Astrocyte (in vitro differentiated cells and primary cell): ENCODE results near the gene ADRB1. TPM values are rescaled to one million over a fixed set of nuclear protein-coding genes. Genes with fewer than 3 reads are reported as not detected.

Source experiments
- DNase-seq: peaks from one replicate; pipeline ENCODE4 v3.0.0-alpha.2; 2010; ENCODE audit warnings: low read depth
- FAIRE-seq: peaks from 2 replicates; lab custom pipeline; 2011; peaks lifted over from hg19 to GRCh38; lab: Jason Lieb, UNC
- H2AFZ ChIP-seq: 2 replicates; pipeline ENCODE4 v1.6.0; 2012; ENCODE audit warnings: low read depth, low read length, inconsistent platforms
- H3K27ac ChIP-seq: 2 replicates; pipeline ENCODE4 v1.5.1; 2011; ENCODE audit warnings: low read depth, low read length, inconsistent platforms
- H3K27me3 ChIP-seq: 2 replicates; pipeline ENCODE4 v1.6.0; 2011; ENCODE audit warnings: low read length, inconsistent platforms; ENCODE audit not compliant: insufficient read depth
- H3K36me3 ChIP-seq: 2 replicates; pipeline ENCODE4 v1.5.1; 2011; ENCODE audit warnings: low read length, inconsistent platforms; ENCODE audit not compliant: insufficient read depth
- H3K4me1 ChIP-seq: 2 replicates; pipeline ENCODE4 v1.5.1; 2011; ENCODE audit warnings: low read length, inconsistent platforms; ENCODE audit not compliant: insufficient read depth
- H3K4me2 ChIP-seq: 2 replicates; pipeline ENCODE4 v1.6.0; 2012; ENCODE audit warnings: low read length, inconsistent platforms
- H3K4me3 ChIP-seq: 2 replicates; pipeline ENCODE4 v1.5.1; 2011; ENCODE audit warnings: low read depth, mild to moderate bottlenecking, low read length, inconsistent platforms; ENCODE audit not compliant: insufficient read depth
- H3K79me2 ChIP-seq: 2 replicates; pipeline ENCODE4 v1.6.0; 2012; ENCODE audit warnings: mild to moderate bottlenecking, low read length, inconsistent platforms; ENCODE audit not compliant: insufficient read depth
- H3K9ac ChIP-seq: 2 replicates; pipeline ENCODE4 v1.6.0; 2012; ENCODE audit warnings: mild to moderate bottlenecking, low read length, inconsistent platforms
- H3K9me3 ChIP-seq: 2 replicates; pipeline ENCODE4 v1.5.1; 2012; ENCODE audit warnings: low read depth, mild to moderate bottlenecking, low read length, inconsistent platforms; ENCODE audit not compliant: insufficient read depth
- H4K20me1 ChIP-seq: 2 replicates; pipeline ENCODE4 v1.6.0; 2012; ENCODE audit warnings: low read length, inconsistent platforms; ENCODE audit not compliant: insufficient read depth
- H3K27ac Mint-ChIP-seq: one replicate; pipeline ENCODE4 v1.8.0; 2021; ENCODE audit warnings: mild to moderate bottlenecking, mixed read lengths; ENCODE audit not compliant: unreplicated experiment
- H3K27me3 Mint-ChIP-seq: one replicate; pipeline ENCODE4 v1.8.0; 2021; ENCODE audit warnings: low read depth, mixed read lengths; ENCODE audit not compliant: unreplicated experiment
- H3K36me3 Mint-ChIP-seq: one replicate; pipeline ENCODE4 v1.8.0; 2021; ENCODE audit warnings: low read depth, mixed read lengths; ENCODE audit not compliant: unreplicated experiment
- H3K4me1 Mint-ChIP-seq: one replicate; pipeline ENCODE4 v1.8.0; 2021; ENCODE audit warnings: low read depth, mixed read lengths; ENCODE audit not compliant: unreplicated experiment
- H3K4me3 Mint-ChIP-seq: one replicate; pipeline ENCODE4 v1.8.0; 2021; ENCODE audit warnings: mild to moderate bottlenecking, moderate library complexity, mixed read lengths; ENCODE audit not compliant: unreplicated experiment
- H3K9me3 Mint-ChIP-seq: one replicate; pipeline ENCODE4 v1.8.0; 2021; ENCODE audit warnings: mild to moderate bottlenecking, mixed read lengths; ENCODE audit not compliant: unreplicated experiment
- EZH2 ChIP-seq: IDR thresholded peaks from 2 replicates; pipeline ENCODE4 v1.6.1; 2012; ENCODE audit warnings: mild to moderate bottlenecking, low read length, inconsistent platforms; ENCODE audit not compliant: insufficient read depth
- total RNA-seq: library from RNA; stranded (reverse); gene quantifications from 2 replicates; pipeline ENCODE4 v1.2.1, GENCODE V29; 2021
- TF ChIP-seq, protein P1 (sequence below): IDR thresholded peaks from 2 replicates; pipeline ENCODE4 v1.5.1; 2011; ENCODE audit warnings: low read depth, mild to moderate bottlenecking, inconsistent platforms, low read length, moderate library complexity; ENCODE audit not compliant: insufficient read depth

Gene ADRB1
- total RNA-seq, 1 donor from 2014 or later, result 1.3 TPM

- no peak overlapping the region for H3K9ac ChIP-seq
- no peak overlapping the region for H3K4me3 Mint-ChIP-seq
- H3K27ac ChIP-seq, result no peak overlapping the region
- H3K27me3 ChIP-seq, result peaks cover 14% of the 10 kb centered on the region
- no peak overlapping the region for H3K4me3 ChIP-seq
- peaks cover 1% of the 10 kb centered on the region for H3K9me3 Mint-ChIP-seq
- peaks cover 52% of the 10 kb centered on the region for H3K27me3 Mint-ChIP-seq
- H3K79me2 ChIP-seq, result no peaks in the 10 kb centered on the region
- H3K36me3 ChIP-seq, result no peaks in the 10 kb centered on the region
- no peak overlapping the region for H3K27ac Mint-ChIP-seq
- no peak for TF ChIP-seq EZH2
- TF ChIP-seq, protein P1, sequence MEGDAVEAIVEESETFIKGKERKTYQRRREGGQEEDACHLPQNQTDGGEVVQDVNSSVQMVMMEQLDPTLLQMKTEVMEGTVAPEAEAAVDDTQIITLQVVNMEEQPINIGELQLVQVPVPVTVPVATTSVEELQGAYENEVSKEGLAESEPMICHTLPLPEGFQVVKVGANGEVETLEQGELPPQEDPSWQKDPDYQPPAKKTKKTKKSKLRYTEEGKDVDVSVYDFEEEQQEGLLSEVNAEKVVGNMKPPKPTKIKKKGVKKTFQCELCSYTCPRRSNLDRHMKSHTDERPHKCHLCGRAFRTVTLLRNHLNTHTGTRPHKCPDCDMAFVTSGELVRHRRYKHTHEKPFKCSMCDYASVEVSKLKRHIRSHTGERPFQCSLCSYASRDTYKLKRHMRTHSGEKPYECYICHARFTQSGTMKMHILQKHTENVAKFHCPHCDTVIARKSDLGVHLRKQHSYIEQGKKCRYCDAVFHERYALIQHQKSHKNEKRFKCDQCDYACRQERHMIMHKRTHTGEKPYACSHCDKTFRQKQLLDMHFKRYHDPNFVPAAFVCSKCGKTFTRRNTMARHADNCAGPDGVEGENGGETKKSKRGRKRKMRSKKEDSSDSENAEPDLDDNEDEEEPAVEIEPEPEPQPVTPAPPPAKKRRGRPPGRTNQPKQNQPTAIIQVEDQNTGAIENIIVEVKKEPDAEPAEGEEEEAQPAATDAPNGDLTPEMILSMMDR, result no peak
- H3K4me1 ChIP-seq, result no peaks in the 10 kb centered on the region
- H4K20me1 ChIP-seq, result no peaks in the 10 kb centered on the region
- H3K36me3 Mint-ChIP-seq, result no peaks in the 10 kb centered on the region
- no peaks in the 10 kb centered on the region for H3K4me1 Mint-ChIP-seq
- H2AFZ ChIP-seq, result no peak overlapping the region
- H3K9me3 ChIP-seq, result no peaks in the 10 kb centered on the region
- DNase-seq (no peak), FAIRE-seq (no peak)
- no peak overlapping the region for H3K4me2 ChIP-seq
Measured at GRCh38 chr10:114003161-114003941, 40.3 kb upstream of the ADRB1 start.

DNA sequence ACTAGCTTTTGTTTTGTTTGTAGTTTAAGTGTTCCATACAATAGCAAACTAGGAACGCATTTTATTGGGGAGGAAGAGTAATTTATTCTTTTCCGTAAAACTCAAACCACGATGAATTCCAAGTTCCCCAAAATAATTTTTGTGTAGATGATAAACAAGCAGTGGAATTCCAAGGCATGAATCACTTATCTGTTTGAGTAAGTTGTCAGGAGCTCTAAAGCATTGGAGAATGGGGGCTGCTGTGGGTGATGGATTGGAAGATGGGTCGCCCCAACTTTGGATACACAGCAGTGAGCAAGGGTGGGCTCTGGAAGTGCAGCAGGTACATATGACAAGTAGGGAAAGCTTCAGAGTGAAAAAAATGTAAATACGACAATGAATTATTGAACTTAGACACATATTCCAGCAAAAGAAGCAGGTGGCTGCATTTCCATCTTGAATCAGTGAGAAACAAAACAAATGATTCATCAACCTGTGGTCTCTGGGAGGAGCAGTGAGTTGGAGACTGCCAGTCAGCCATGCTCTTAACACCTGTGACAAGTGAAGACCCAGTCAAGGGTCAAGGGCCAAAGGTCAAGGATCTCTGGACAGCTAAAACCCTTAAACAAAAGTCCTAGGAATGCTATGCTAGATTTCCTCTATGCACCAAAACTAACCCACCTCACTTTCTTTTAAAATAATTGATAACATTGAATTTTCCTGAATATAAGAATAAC, 34.2 kb upstream of the ADRB1 start:
- Histone ChIP-seq H3K4me3 (no peak overlapping the region), H2AFZ (no peak overlapping the region), H3K27ac (no peak overlapping the region), H3K4me1 (no peaks in the 10 kb centered on the region), H4K20me1 (no peaks in the 10 kb centered on the region), H3K36me3 (no peaks in the 10 kb centered on the region), H3K9me3 (no peaks in the 10 kb centered on the region), H3K27me3 (no peaks in the 10 kb centered on the region), H3K79me2 (no peaks in the 10 kb centered on the region), H3K9ac (no peak overlapping the region), H3K4me2 (no peak overlapping the region)
- no peaks in the 10 kb centered on the region for H3K9me3 Mint-ChIP-seq
- H3K27me3 Mint-ChIP-seq, result peaks cover 13% of the 10 kb centered on the region
- no peak overlapping the region for H3K27ac Mint-ChIP-seq
- H3K4me3 Mint-ChIP-seq, result no peak overlapping the region
- H3K36me3 Mint-ChIP-seq, result no peaks in the 10 kb centered on the region
- no peak for DNase-seq
- no peak for TF ChIP-seq EZH2
- TF ChIP-seq, protein P1, result no peak
- H3K4me1 Mint-ChIP-seq, result peaks cover 5% of the 10 kb centered on the region
- no peak for FAIRE-seq
